Stimulated activated naive CD4-positive, alpha-beta T cell treated with Interleukin-2 at 50 U/mL for 16 hours (primary cell): ENCODE results near the gene TLE2.
A peak's percentile ranks its signal among the peaks of the same experiment; 100 is the strongest.
"Not testable (repeated sequence)": the region's sequence is repeated elsewhere in the genome, so short reads cannot be mapped to it uniquely, and the experiment has no call there.

Experiments used
- DNase-seq: peaks from one replicate; lab custom pipeline; 2025; lab: John Stamatoyannopoulos, UW

The TLE2 gene

GRCh38 chr19:2982983-2983350 lies 46.1 kb downstream of the TLE2 start:
- no peak for DNase-seq

- no peak for DNase-seq
These were observed 46.5 kb downstream of the TLE2 start for GRCh38 chr19:2982561-2982960.

- DNase-seq = no peak
These were observed 47.2 kb downstream of the TLE2 start for GRCh38 chr19:2981898-2982297.

- DNase-seq = no peak
These were observed 50.3 kb downstream of the TLE2 start for GRCh38 chr19:2978772-2979171.

DNA sequence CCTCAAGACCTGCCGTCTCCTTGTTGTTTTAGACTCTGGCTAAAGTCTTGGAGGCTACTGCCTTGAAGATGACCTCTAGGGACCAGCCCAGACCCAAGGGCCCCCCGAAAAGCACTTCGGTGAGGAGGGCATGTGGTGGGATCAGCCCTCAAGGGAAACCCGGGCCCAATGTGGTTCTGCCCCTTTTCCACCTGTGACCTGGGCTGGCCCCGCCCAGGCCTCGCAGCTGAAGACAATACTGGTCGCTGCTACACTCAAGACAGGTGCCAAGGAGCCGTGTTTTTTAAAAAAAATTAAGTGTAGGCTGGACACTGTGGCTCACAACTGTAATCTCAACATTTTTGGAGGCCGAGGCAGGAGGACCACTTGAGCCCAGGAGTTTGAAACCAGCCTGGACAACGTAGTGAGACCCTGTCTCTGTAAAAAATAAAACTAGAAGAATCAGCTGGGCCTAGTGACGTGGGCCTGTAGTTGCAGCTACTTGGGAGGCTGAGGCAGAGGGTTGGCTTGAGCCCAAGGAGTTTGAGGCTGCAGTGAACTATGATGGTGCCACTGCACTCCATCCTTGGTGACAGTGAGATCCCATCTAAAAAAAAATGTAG lies 50.8 kb downstream of the TLE2 start:
- no peak for DNase-seq

DNA sequence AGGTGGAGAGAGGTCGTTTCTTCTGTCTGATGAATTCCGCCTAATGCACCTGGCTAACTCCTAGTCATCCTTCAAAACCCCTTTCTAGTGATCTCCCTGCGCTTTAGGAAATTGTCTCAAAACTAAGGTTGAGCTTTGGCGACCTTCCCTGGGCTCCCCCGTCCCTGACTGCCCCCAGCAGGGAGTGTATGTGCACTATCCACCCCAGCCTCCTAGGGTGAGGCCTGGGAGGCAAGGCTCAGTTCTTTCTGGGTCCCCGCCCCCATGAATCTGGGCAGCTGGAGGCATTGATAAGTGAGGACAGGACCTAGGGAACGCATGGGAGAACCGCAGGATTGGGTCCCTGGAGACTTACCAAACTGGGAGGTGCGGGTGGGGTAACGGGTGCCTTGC lies 51.3 kb downstream of the TLE2 start:
- no peak for DNase-seq

DNA sequence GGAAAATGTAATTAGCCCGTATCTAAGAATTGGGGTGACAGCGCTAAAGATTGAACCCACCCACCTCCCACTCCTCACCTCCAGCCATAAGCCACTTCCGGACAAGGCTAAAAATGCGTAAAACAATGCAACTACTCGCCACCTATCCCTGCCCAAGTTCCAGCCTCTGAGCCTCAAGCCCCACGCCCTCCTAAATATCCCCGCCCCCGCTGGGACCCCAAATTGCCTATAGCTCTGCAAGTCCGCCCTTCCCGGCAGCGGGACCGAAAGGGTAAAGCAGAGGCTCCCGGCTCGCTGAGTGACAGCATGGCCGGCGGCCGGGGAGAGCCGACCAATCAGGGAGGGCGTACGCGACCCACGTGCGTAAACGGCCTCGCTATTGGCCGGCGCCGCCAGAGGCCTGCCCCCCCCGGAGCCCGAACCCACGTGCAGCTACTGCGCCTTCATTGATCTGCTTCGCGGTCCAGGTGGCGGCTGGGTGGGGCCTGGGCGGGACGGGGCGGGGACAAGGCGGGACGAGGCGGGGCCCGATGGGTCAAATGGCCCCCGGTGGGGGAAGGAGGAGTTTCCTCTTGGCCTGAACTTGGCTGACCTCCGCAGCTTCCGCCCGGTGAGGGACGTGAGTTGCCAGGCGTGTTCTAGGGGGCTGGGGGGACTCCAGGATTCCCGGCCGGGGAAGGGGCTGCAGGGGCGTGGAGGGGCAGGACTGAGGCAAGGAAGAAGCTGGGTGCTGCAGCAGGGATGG lies 51.9 kb downstream of the TLE2 start, which contains the start of gene TLE6:
TSS of gene TLE6 (plus strand) at position 564 of the 745 bp plus-strand sequence. CDS start 670 bp downstream, outside the sequence.
- peak; percentile 95 for DNase-seq

DNA sequence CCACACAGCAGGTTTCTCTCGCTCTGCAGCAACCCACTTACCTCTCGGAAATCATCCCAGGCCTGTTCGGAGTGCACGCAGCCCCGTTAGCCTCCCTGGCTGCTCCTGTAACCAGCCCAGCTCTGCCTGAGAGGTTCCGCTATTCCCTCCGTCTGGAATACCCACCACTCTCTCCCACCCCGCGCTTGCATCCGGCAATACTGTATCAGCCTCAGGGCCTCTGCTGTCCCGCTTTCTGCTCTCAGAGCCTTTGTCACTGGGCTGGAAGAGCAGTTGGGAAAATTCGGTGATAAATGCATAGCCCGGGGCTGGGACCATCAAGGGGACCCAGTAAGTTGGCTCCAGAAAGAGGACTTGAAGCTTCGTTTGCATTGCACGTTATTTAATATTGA lies 52.5 kb downstream of the TLE2 start:
- no peak for DNase-seq

GRCh38 chr19:2974342-2975041 lies 54.6 kb downstream of the TLE2 start:
- DNase-seq = no peak

DNA sequence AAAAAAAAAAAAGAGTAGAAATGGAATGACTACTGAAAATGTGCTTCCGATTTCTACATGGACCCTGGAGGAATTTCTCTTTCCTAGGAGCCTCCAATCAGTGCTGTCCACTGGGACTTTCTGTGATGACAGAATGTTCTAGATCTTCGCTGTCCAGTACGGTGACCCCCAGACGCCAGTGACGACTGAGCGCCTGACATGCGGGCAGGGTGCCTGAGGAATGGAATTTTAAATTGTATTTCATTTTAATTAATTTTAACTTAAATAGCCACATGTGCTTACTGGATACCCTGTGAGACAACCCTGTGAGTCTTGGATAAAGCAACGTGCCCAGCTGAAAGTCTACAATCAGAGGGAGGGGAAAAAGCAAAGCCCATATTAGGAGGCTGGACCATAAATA lies 55.9 kb downstream of the TLE2 start:
- no peak for DNase-seq

- no peak for DNase-seq
These were observed 58.8 kb downstream of the TLE2 start for GRCh38 chr19:2970201-2970835.

- DNase-seq = no peak
These were observed 60.0 kb downstream of the TLE2 start for GRCh38 chr19:2969104-2969504.

- DNase-seq = no peak
These were observed 61.1 kb downstream of the TLE2 start for GRCh38 chr19:2967972-2968371.

GRCh38 chr19:2964874-2965273 lies 64.2 kb downstream of the TLE2 start:
- DNase-seq = no peak

GRCh38 chr19:2963631-2964030 lies 65.4 kb downstream of the TLE2 start:
- not testable (repeated sequence) for DNase-seq

DNA sequence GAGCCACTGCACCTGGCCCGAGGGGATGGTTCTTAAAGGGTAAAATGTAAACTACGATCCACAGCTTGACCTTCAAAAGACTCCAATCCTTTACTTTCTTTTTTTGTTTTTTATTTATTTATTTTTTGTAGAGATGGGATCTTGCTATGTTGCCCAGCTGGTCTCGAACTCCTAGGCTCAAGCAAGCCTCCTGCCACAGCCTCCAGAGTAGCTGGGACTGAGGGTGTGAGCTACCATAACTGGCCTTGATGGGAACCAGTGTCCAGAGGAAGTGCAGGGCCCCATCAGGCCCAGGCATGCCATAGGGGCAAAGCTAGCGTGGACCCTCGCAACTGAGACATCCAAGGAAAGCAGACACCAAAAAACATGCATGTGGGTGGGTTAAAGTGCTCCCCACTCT lies 66.0 kb downstream of the TLE2 start:
- no peak for DNase-seq

- DNase-seq = no peak
These were observed 66.9 kb downstream of the TLE2 start for GRCh38 chr19:2962018-2962670.

GRCh38 chr19:2960120-2960519 lies 69.0 kb downstream of the TLE2 start:
- DNase-seq = no peak

- DNase-seq = no peak
These were observed 71.9 kb downstream of the TLE2 start for GRCh38 chr19:2957160-2957559.

DNA sequence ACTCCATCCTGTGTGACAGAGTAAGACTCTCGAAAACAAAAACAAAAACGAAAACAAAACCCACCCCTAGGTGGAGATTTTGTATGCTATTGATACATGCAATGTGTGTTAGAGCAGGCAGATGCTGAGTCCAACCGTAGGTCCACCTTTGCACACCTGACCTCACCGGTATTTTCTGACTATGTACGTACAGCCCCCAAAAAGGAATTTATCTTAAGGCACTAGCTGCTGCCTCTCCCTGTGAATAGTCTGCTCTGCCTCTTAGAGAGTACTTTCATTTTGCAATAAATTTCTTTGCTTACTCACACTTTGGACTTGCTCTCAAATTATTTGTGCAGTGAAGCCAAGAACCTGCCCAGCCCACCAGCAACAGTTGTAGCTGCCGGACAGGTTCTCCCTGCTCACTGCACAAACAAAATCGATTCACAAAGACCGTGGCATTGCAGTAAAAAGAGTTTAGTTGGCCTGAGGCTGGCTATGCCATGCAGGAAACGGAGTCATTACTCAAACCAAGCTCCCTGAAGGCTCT lies 76.1 kb downstream of the TLE2 start:
- no peak for DNase-seq

DNA sequence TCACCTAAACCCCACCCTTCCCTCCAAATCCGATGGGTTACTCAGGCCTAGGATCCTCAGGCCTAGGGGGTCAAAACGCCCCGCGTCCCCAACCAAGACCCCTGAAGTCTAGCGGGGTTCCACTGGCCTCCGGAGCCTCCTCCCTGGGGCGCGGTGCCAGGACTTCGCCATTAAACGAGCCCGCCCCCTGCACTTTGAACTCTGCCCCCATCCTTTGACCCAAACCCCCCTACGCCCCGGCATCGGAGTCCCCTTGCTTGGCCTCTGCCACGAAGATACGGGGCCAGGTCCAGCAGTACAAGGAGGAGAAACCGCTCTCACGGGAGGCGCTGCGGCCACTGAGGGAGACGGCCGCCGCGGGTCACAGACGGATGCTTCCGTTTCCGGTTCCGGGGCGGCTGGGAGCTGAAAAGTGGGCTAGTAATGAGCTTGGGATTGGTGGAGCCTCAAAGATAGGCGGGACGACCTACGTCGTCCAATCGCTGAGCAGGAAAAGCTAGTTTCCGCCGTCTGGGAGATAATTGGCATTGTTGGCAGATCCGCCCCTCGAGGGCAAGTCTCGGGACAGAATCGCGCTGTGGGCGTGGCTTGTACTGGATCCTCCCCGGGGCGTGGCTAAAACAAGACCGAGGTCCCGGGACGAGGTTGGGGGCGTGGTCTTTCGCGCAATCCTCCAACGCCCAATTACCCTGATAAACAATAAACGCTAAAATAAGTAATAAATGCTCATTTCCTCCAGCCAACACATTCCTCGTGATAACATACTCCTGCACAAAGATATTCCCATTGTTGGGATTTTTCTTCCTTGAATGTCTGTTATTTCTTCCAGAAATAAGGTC lies 78.6 kb downstream of the TLE2 start:
- DNase-seq = peak; percentile 99
